Measurements from ENCODE around the gene CXCR6.

The CXCR6 gene

DNA sequence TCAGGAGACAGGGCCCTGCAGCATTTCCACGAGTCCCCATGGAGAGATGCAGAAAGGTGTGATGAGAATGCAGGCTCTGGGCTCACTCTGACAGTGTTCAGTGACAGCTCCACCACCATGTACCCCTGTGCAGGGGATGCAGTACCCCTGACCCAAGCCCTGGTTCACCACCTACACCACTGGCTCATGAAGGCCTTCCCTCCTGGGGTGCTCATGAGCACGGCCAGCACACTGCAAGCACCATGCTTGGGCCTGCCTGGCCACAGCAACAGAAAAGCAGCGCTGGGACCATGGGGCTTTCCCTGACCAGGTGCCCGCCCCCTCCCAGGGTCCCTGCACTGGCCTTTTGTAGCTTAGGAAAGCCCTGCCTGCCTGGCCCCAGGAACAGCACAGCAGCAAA is 6.2 kb downstream of the CXCR6 start:
- no peak for DNase-seq

DNA sequence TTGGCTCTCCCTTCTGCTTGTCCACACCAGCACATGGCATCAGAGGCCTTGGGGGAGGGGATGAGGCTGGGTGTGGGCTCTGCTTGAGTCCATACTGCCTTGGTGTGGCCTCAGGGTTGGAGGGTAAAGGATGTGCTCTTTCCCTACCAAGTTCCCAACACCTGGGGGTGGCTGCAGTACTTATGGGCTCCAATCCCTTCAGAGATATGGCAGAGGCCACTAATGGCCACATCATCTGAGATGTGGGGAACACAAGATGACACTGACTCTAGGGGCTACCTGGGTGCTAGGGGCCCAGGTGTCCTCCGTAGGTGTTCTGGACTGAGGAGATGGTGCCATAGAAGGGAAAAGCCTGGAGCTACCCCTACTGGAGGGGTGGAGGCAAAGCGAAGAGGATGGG is 6.9 kb downstream of the CXCR6 start:
- DNase-seq: no peak

GRCh38 chr3:45950686-45951600 is 7.7 kb downstream of the CXCR6 start:
- no peak for DNase-seq

- DNase-seq: no peak
Observed at GRCh38 chr3:45951946-45952345, 8.7 kb downstream of the CXCR6 start.

DNA sequence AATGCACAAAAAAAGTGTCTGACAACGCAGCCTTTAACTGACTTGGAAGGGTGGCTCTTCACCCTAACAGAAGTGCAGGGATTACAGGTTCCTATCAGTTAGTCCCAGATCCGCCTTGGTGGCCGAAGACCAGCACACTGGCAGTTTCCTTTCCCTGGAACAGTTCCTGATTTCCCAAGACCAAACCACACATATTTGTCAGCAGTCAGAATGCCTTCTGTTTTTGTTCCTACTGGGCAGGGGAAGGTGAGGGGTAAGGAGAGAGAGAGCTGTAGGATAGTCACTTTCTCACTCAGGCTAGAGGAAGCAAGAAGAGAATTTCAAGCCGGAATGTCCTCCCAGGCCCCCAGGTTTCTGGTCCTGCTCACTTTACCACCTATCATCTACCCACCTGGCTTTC is 9.2 kb downstream of the CXCR6 start:
- DNase-seq: no peak

- DNase-seq: no peak
Observed at GRCh38 chr3:45953536-45953935, 10.3 kb downstream of the CXCR6 start.

GRCh38 chr3:45954306-45954705 is 11.0 kb downstream of the CXCR6 start:
- no peak for DNase-seq

- DNase-seq: no peak
Observed at GRCh38 chr3:45955017-45955647, 11.9 kb downstream of the CXCR6 start.

GRCh38 chr3:45955706-45956105 is 12.4 kb downstream of the CXCR6 start:
- DNase-seq: no peak

- DNase-seq: no peak
Observed at GRCh38 chr3:45957586-45957985, 14.3 kb downstream of the CXCR6 start.

DNA sequence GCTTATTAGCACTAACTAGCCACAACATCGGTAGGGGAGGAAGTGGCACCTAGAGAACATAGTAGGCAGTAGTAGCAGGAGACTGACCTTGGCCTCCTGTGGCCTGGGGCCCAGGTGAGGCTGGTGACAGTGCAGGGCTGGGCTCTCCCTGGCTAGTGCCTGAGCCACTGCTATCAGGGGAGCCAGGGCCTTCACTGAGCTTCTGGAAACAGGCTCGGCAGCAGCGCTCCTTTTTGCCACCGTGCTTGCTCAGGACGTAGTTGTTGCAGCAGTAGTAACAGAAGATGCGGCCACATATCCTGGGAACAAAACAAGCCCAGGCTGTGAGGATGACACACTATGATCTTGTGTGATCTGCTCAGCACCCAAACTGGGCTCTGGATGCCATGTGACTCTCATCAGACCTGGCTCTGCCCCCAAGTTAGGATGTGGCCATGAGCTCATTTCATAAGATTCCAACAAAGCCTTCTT is 15.1 kb downstream of the CXCR6 start:
- no peak for DNase-seq

DNA sequence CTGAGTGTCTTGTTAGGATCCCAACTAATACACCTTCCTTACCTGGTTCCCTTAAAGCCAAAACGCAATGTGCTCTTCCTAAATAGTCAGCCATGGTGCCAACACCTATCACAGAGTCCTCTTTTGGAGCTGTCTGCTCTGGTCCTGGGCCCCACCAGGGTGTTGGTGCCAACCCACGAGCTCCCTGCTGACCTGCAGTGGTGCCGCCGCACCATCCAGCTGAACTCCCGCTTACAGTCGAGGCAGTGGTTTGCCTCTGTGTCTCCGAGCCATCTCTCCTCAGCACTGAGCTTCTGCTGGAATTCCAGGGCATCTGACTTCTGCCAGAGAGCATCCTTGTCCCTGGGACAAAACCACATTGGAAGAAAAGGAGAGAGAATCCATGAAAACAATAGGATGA is 15.9 kb downstream of the CXCR6 start:
- DNase-seq: no peak

DNA sequence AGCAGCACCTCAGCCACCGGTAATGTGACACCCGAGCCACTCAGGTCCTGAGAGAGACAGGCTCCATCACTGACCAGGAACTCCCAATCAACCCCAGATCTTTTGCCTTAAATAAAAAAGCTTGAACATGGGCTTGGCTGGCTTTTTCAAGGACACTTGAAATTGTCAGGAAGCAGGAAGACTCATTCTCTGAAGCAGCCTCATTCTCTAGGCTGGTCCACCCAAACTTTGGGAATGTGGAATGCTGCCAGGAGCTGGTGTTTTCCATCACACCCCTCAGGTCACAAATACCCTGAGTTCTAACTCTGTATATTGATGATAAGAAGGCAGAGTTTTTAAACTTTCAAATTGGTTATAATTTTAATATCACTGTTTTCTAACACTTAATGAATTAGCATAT is 17.0 kb downstream of the CXCR6 start:
- no peak for DNase-seq

GRCh38 chr3:45962033-45962432 is 18.8 kb downstream of the CXCR6 start:
- DNase-seq: no peak

DNA sequence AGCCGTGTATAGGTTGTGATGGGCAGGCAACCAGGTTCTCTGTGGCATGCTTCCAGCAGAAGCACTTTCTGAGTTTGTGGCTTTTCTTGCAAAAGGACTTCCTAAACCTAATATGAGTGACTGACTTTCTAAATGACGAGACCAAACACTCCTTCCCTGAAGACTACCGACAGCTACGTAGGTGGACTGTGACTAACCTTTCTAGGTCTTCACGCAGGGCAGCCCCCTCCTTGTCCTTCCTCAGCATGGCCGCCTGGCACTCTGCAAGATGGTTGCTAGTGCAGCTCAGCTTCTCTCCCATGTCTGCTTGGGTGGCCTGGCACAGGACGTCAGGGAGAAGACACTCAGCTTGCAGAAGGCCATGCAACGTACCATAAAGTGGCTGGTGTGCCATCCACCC is 20.9 kb downstream of the CXCR6 start:
- DNase-seq: no peak

- DNase-seq: no peak
Observed at GRCh38 chr3:45965253-45965652, 22.0 kb downstream of the CXCR6 start.

GRCh38 chr3:45965653-45966052 is 22.4 kb downstream of the CXCR6 start:
- no peak for DNase-seq

- DNase-seq: no peak
Observed at GRCh38 chr3:45966371-45966791, 23.1 kb downstream of the CXCR6 start.

- DNase-seq: no peak
Observed at GRCh38 chr3:45966950-45967640, 23.8 kb downstream of the CXCR6 start.

DNA sequence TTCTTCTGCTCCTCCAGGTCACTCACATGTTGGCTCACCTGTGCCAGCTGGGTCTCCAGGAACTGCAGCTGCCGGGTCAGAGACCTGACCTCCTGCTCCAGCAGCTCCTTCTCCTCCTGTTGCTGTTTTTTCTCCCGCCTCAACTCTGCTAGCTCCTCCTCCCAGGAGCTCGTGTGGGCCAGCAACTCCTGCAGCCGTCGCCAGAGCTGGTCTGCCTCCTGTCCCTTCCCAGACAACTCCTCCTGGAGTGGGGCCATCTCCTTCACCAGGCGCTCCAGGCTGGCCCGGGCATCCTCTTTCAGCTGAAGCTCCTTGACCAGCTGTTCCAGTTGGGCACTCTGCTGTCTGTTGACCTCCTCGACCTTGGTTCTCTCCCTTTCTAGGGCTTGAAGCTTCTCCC is 24.5 kb downstream of the CXCR6 start:
- DNase-seq: no peak

GRCh38 chr3:45968149-45968548 is 24.9 kb downstream of the CXCR6 start:
- DNase-seq: no peak

GRCh38 chr3:45968706-45969105 is 25.4 kb downstream of the CXCR6 start:
- DNase-seq: no peak

GRCh38 chr3:45969116-45969515 is 25.9 kb downstream of the CXCR6 start:
- DNase-seq: no peak

DNA sequence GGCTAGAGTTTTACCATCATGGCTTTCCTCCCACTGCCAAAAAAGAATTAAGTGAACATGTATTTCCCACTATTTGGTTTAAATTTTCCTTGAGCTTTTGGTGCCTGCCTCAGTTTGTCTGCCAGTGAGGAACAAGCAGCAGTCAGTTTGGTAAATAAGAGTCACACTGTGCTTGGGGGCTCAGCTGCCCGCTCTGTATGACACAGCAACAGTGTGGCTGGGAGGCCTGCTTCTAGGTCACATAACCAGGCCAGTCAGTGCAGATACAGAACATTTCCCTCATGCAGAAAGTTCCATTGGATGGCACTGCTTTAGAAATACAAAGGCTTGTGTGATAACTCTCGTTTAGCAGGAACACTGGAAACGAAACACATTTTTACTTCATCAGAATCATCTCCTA is 26.7 kb downstream of the CXCR6 start:
- no peak for DNase-seq

Measured in hematopoietic multipotent progenitor cell treated with erythropoietin and hydrocortisone succinate and interleukin-3 and kit ligand, for 6 days (in vitro differentiated cells).